Upper lobe of right lung (tissue), 1 donor: ENCODE measurements around the gene NPC1L1. TPM values are rescaled to one million over a fixed set of nuclear protein-coding genes. Genes with fewer than 3 reads are reported as not detected.
A peak's percentile ranks its signal among the peaks of the same experiment; 100 is the strongest.

ENCODE experiments used
- ATAC-seq: fragments of 200-7000 bp; cut with Tn5 transposase; one replicate; pipeline ENCODE4 v1.9.1; 2020; ENCODE audit warnings: mild to moderate bottlenecking, moderate library complexity
- DNase-seq: peaks from one replicate; pipeline ENCODE4 v3.0.0-alpha.2; 2020
- H3K27ac ChIP-seq: fragments of 200-600 bp; one replicate; pipeline ENCODE4 v1.8.0; 2022
- H3K27me3 ChIP-seq: fragments of 200-600 bp; one replicate; pipeline ENCODE4 v1.8.0; 2022; ENCODE audit warnings: mild to moderate bottlenecking
- H3K36me3 ChIP-seq: fragments of 200-600 bp; one replicate; pipeline ENCODE4 v1.8.0; 2022
- H3K4me1 ChIP-seq: fragments of 200-600 bp; one replicate; pipeline ENCODE4 v1.8.0; 2022
- H3K4me3 ChIP-seq: fragments of 200-600 bp; one replicate; pipeline ENCODE4 v1.8.0; 2022; ENCODE audit warnings: mild to moderate bottlenecking
- H3K9me3 ChIP-seq: fragments of 200-600 bp; one replicate; pipeline ENCODE4 v1.8.0; 2022
- CTCF ChIP-seq: fragments of 200-600 bp; IDR thresholded peaks from one replicate; pipeline ENCODE4 v1.8.0; 2022; ENCODE audit warnings: antibody characterized with exemption
- intact Hi-C: fragments of 100-400 bp; cut with DNase I; formaldehyde crosslinking; loops from one replicate; pipeline ENCODE4 v1.11.0; 2022
- total RNA-seq: library from RNA; stranded (reverse); fragmentation: NEBNext Ultra II Directional; extraction: Animal tissue kit (Norgen Biotek cat#: 25700); gene quantifications from one replicate; pipeline ENCODE4 v1.2.1, GENCODE V29; 2021
- donor health status: DM: no; HTN: yes; CAD: no; lungs with severe emphysema.

Gene NPC1L1
- total RNA-seq, 1 donor from 2014 or later = 0.17 TPM

GRCh38 chr7:44484482-44485313 is 56.4 kb downstream of the NPC1L1 start:
- H3K9me3 ChIP-seq = no peaks in the 10 kb centered on the region
- intact Hi-C loops = no loop called here
- no peaks in the 10 kb centered on the region for H3K27me3 ChIP-seq
- peaks cover 51% of the 10 kb centered on the region for H3K4me1 ChIP-seq
- H3K27ac ChIP-seq = no peak overlapping the region
- H3K4me3 ChIP-seq = no peak overlapping the region
- TF ChIP-seq CTCF = no peak
- peaks cover 55% of the 10 kb centered on the region for H3K36me3 ChIP-seq
- peak; percentile 40 for ATAC-seq
- no peak for DNase-seq

GRCh38 chr7:44482502-44483485 is 58.3 kb downstream of the NPC1L1 start:
- no peak for TF ChIP-seq CTCF
- intact Hi-C loops = no loop called here
- Histone ChIP-seq H3K9me3 (no peaks in the 10 kb centered on the region), H3K4me1 (peaks cover 32% of the 10 kb centered on the region), H3K27ac (no peak overlapping the region), H3K36me3 (peaks cover 74% of the 10 kb centered on the region), H3K27me3 (no peaks in the 10 kb centered on the region), H3K4me3 (no peak overlapping the region)
- ATAC-seq (no peak), DNase-seq (no peak)

- ATAC-seq = no peak
- Histone ChIP-seq H3K27ac (no peak overlapping the region), H3K4me1 (no peaks in the 10 kb centered on the region), H3K4me3 (no peak overlapping the region), H3K27me3 (no peaks in the 10 kb centered on the region), H3K36me3 (peaks cover 79% of the 10 kb centered on the region), H3K9me3 (no peaks in the 10 kb centered on the region)
- no peak for TF ChIP-seq CTCF
- intact Hi-C loops = no loop called here
- no peak for DNase-seq
Observed at GRCh38 chr7:44477938-44478337, 63.2 kb downstream of the NPC1L1 start.

GRCh38 chr7:44477063-44477830 is 63.9 kb downstream of the NPC1L1 start:
- Histone ChIP-seq H3K4me1 (no peaks in the 10 kb centered on the region), H3K27me3 (no peaks in the 10 kb centered on the region), H3K27ac (no peak overlapping the region), H3K36me3 (peaks cover 79% of the 10 kb centered on the region), H3K9me3 (no peaks in the 10 kb centered on the region), H3K4me3 (no peak overlapping the region)
- DNase-seq (no peak), ATAC-seq (peak; percentile 98)
- TF ChIP-seq CTCF = peak; percentile 92
- intact Hi-C loops = no loop called here

GRCh38 chr7:44476313-44476712 is 64.8 kb downstream of the NPC1L1 start:
- Histone ChIP-seq H3K27ac (no peak overlapping the region), H3K4me3 (no peak overlapping the region), H3K9me3 (no peaks in the 10 kb centered on the region), H3K36me3 (peaks cover 71% of the 10 kb centered on the region), H3K4me1 (peaks cover 2% of the 10 kb centered on the region), H3K27me3 (no peaks in the 10 kb centered on the region)
- no peak for TF ChIP-seq CTCF
- ATAC-seq (no peak), DNase-seq (no peak)
- intact Hi-C loops = no loop called here
